Measurements from ENCODE around the gene ANO9.

The ANO9 gene

GRCh38 chr11:367956-368413 lies 73.8 kb downstream of the ANO9 start:
- TF ChIP-seq CTCF (IDR thresholded peaks at IDR 0.05; ENCODE audit: control extremely low read depth, extremely low read depth, low read depth, missing control alignments), result no peak
- CTCF ChIA-PET, result interaction anchor here (1.2 to 1.5 kb wide), 3 partner anchors 16 to 151 kb away, joined by 3 read pairs; no protein-coding TSS in a partner anchor

More at GRCh38 chr11:367956-368413, 73.8 kb downstream of the ANO9 start:
- DNase-seq (ENCODE audit: extremely low spot score), result no peak
- POLR2A ChIA-PET, result no interaction called here
